OCI-LY7 (cell line): ENCODE data around the gene GFI1B. TPM values are rescaled to one million over a fixed set of nuclear protein-coding genes. Genes with fewer than 3 reads are reported as not detected.

ENCODE experiments used
- BruUV-seq: library from RNA; stranded (reverse); fragments of 400-500 nt; replicated peaks from 2 replicates; lab custom pipeline; 2021; lab: Mats Ljungman, UMichigan
- CTCF ChIA-PET: fragments of 300-600 bp; sonication (Branson Sonifier 250); formaldehyde crosslinking; loops from one replicate; lab custom pipeline; 2022; ENCODE audit warnings: antibody characterized with exemption; ENCODE audit not compliant: unreplicated experiment; lab: Charles Lee
- POLR2A ChIA-PET: fragments of 300-600 bp; sonication (Branson Sonifier 250); formaldehyde crosslinking; loops from one replicate; lab custom pipeline; 2022; ENCODE audit warnings: antibody characterized with exemption; lab: Charles Lee
- DNase-seq: peaks from one replicate; pipeline ENCODE4 v3.0.0-alpha.2; 2015; ENCODE audit warnings: low spot score
- H2AFZ ChIP-seq: fragments of 200-600 bp; sonication (generic), shearing (Covaris generic); 2 replicates; pipeline ENCODE4 v1.6.1; 2014; ENCODE audit warnings: mild to moderate bottlenecking, antibody characterized with exemption, low read length, moderate library complexity
- H3K27ac ChIP-seq: fragments of 200-600 bp; sonication (generic); 2 replicates; pipeline ENCODE4 v1.5.1; 2014; ENCODE audit warnings: mixed run types, low read depth, mild to moderate bottlenecking, moderate library complexity, low read length, inconsistent platforms; ENCODE audit not compliant: poor library complexity, severe bottlenecking
- H3K36me3 ChIP-seq: fragments of 200-600 bp; sonication (generic); 2 replicates; pipeline ENCODE4 v1.6.1; 2014; ENCODE audit warnings: mild to moderate bottlenecking, antibody characterized with exemption, low read length, moderate library complexity, mixed read lengths; ENCODE audit not compliant: insufficient read depth
- H3K4me1 ChIP-seq: fragments of 200-600 bp; sonication (generic); 2 replicates; pipeline ENCODE4 v1.5.1; 2014; ENCODE audit warnings: mild to moderate bottlenecking, low read length; ENCODE audit not compliant: insufficient read depth, poor library complexity, severe bottlenecking
- H3K4me2 ChIP-seq: fragments of 200-600 bp; sonication (generic); 2 replicates; pipeline ENCODE4 v1.6.1; 2014; ENCODE audit warnings: mild to moderate bottlenecking, low read length
- H3K4me3 ChIP-seq: fragments of 200-600 bp; sonication (generic); 2 replicates; pipeline ENCODE4 v1.5.1; 2014; ENCODE audit warnings: mild to moderate bottlenecking, low read depth, low read length; ENCODE audit not compliant: poor library complexity, severe bottlenecking
- H3K79me2 ChIP-seq: fragments of 200-600 bp; sonication (generic); 2 replicates; pipeline ENCODE4 v1.6.1; 2016; ENCODE audit warnings: low read depth, mild to moderate bottlenecking, low read length, moderate library complexity, mixed read lengths; ENCODE audit not compliant: insufficient read depth
- H3K9me2 ChIP-seq: fragments of 200-600 bp; sonication (generic); 2 replicates; pipeline ENCODE4 v1.6.1; 2016; ENCODE audit warnings: mild to moderate bottlenecking, low read length, mixed read lengths; ENCODE audit not compliant: insufficient read depth
- H3K9me3 ChIP-seq: fragments of 200-600 bp; sonication (generic); 2 replicates; pipeline ENCODE4 v1.6.1; 2014; ENCODE audit warnings: mild to moderate bottlenecking, mixed run types, low read length, mixed read lengths
- H4K20me1 ChIP-seq: fragments of 200-600 bp; sonication (generic); 2 replicates; pipeline ENCODE4 v1.6.1; 2014; ENCODE audit warnings: mild to moderate bottlenecking, antibody characterized with exemption, low read length, moderate library complexity, mixed read lengths; ENCODE audit not compliant: insufficient read depth
- CTCF ChIP-seq: fragments of 200-600 bp; sonication (generic); conservative IDR thresholded peaks from 2 replicates; pipeline ENCODE4 v1.5.1; 2014; ENCODE audit warnings: mild to moderate bottlenecking, antibody characterized with exemption, low read length, moderate library complexity, mixed read lengths
- EZH2phosphoT487 ChIP-seq: fragments of 200-600 bp; sonication (generic); IDR thresholded peaks from 2 replicates; pipeline ENCODE4 v1.6.1; 2018; ENCODE audit warnings: low read depth, borderline replicate concordance, mild to moderate bottlenecking, mixed run types, antibody characterized with exemption, low read length, moderate library complexity, mixed read lengths
- intact Hi-C: fragments of 100-400 bp; cut with micrococcal nuclease; formaldehyde crosslinking; loops from one replicate; pipeline ENCODE4 v1.10.0; 2022; ENCODE audit not compliant: unreplicated experiment
- total RNA-seq, 2 experiments: library from RNA; depleted of rRNA in 1 of 2; stranded (reverse); fragments of >200 nt in 1 of 2; shearing (Covaris generic) in 1 of 2; gene quantifications; 2 replicates each; pipeline ENCODE4 v1.2.3, GENCODE V29; 2014 to 2022

The GFI1B gene
- total RNA-seq, 2 experiments from 2014 or later: 0.50 to 4.9 TPM

GRCh38 chr9:133026426-133026825 is 47.9 kb downstream of the GFI1B start:
- H3K27ac ChIP-seq: no peak overlapping the region
- CTCF ChIA-PET: no interaction called here
- no TSS peak for BruUV-seq

GRCh38 chr9:133027134-133027533 is 48.6 kb downstream of the GFI1B start:
- Histone ChIP-seq H3K36me3 (peaks cover 3% of the 10 kb centered on the region; the same call in 1 of the 2 replicates), H4K20me1 (0 out of 2 replicates have a peak, but pooled peaks cover under 1% of the 10 kb centered on the region), H3K9me2 (no peaks in the 10 kb centered on the region), H3K79me2 (peaks cover 20% of the 10 kb centered on the region), H3K4me2 (peak overlapping the region; percentile 28; the same call in 1 of the 2 replicates), H3K27ac (no peak overlapping the region), H3K9me3 (no peaks in the 10 kb centered on the region), H3K4me3 (no peak overlapping the region), H2AFZ (no peak overlapping the region), H3K4me1 (peaks cover 39% of the 10 kb centered on the region)
- no peak for TF ChIP-seq CTCF
- no peak for TF ChIP-seq EZH2phosphoT487
- CTCF ChIA-PET: no interaction called here
- peak; percentile 14 for DNase-seq
- intact Hi-C loops: no loop called here
- no TSS peak for BruUV-seq
- POLR2A ChIA-PET: no interaction called here

More at GRCh38 chr9:133026426-133026825, 47.9 kb downstream of the GFI1B start:
- Histone ChIP-seq H3K9me2 (no peaks in the 10 kb centered on the region), H2AFZ (no peak overlapping the region), H3K4me2 (no peak overlapping the region), H3K4me1 (peaks cover 36% of the 10 kb centered on the region), H3K4me3 (no peak overlapping the region), H3K36me3 (no peaks in the 10 kb centered on the region; the same call in 1 of the 2 replicates), H3K9me3 (no peaks in the 10 kb centered on the region), H3K79me2 (peaks cover 13% of the 10 kb centered on the region), H4K20me1 (no peaks in the 10 kb centered on the region)
- no peak for DNase-seq
- POLR2A ChIA-PET: interaction anchor here (0.6 kb wide), 1 partner anchor 32 kb away, joined by 3 read pairs; no protein-coding TSS in a partner anchor
- intact Hi-C loops: no loop called here
- TF ChIP-seq EZH2phosphoT487: no peak
- no peak for TF ChIP-seq CTCF

GRCh38 chr9:133028221-133028620 is 49.7 kb downstream of the GFI1B start:
- TSS peak; percentile 61 for BruUV-seq
- Histone ChIP-seq H4K20me1 (0 out of 2 replicates have a peak, but pooled peaks cover 5% of the 10 kb centered on the region), H3K4me2 (no peak overlapping the region; the same call in 1 of the 2 replicates), H2AFZ (no peak overlapping the region), H3K9me2 (no peaks in the 10 kb centered on the region), H3K27ac (no peak overlapping the region), H3K4me1 (peaks cover 35% of the 10 kb centered on the region), H3K9me3 (no peaks in the 10 kb centered on the region), H3K79me2 (peaks cover 31% of the 10 kb centered on the region), H3K36me3 (peaks cover 11% of the 10 kb centered on the region; the same call in 1 of the 2 replicates), H3K4me3 (no peak overlapping the region)
- POLR2A ChIA-PET: no interaction called here
- TF ChIP-seq EZH2phosphoT487 (no peak), CTCF (no peak)
- no peak for DNase-seq
- intact Hi-C loops: no loop called here
- CTCF ChIA-PET: no interaction called here
